ENCODE results near the gene TLE4.

The TLE4 gene

DNA sequence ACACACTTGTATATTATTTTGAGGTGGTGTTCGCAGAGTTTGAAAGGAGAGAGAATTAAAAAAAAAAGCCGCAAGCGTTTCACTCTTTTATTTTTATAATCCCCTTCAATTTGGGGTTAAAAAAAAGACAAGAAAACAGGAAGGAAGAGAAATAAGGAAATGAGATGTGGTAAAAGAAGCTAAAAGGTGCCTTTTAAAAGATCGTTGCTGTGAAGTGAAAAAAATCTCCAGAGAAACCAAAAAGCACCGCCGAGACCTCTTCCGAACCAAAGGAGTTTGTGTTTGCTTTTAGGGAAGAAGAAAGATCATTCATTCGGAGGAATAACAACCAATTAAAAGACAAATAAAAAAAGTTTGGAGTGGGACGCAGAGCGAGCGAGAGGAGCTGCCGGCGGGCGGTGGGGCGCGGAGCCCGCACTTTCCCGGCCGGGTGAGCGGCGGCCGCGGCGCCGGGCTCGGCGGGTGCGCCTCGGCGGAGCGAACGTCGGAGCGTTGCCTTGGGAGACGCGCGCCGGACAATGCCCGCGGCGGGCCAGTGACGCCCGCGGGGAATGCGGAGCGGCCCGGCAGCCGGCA, 355 bp downstream of the TLE4 start:
- no peak for DNase-seq (ENCODE audit: low read depth)
- TF ChIP-seq, protein P1, sequence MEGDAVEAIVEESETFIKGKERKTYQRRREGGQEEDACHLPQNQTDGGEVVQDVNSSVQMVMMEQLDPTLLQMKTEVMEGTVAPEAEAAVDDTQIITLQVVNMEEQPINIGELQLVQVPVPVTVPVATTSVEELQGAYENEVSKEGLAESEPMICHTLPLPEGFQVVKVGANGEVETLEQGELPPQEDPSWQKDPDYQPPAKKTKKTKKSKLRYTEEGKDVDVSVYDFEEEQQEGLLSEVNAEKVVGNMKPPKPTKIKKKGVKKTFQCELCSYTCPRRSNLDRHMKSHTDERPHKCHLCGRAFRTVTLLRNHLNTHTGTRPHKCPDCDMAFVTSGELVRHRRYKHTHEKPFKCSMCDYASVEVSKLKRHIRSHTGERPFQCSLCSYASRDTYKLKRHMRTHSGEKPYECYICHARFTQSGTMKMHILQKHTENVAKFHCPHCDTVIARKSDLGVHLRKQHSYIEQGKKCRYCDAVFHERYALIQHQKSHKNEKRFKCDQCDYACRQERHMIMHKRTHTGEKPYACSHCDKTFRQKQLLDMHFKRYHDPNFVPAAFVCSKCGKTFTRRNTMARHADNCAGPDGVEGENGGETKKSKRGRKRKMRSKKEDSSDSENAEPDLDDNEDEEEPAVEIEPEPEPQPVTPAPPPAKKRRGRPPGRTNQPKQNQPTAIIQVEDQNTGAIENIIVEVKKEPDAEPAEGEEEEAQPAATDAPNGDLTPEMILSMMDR (conservative IDR thresholded peaks at IDR 0.05; ENCODE audit: low read depth, low read length): no peak
- peak overlapping the region; percentile 93 for H3K4me3 ChIP-seq (ENCODE audit: low read length)

DNA sequence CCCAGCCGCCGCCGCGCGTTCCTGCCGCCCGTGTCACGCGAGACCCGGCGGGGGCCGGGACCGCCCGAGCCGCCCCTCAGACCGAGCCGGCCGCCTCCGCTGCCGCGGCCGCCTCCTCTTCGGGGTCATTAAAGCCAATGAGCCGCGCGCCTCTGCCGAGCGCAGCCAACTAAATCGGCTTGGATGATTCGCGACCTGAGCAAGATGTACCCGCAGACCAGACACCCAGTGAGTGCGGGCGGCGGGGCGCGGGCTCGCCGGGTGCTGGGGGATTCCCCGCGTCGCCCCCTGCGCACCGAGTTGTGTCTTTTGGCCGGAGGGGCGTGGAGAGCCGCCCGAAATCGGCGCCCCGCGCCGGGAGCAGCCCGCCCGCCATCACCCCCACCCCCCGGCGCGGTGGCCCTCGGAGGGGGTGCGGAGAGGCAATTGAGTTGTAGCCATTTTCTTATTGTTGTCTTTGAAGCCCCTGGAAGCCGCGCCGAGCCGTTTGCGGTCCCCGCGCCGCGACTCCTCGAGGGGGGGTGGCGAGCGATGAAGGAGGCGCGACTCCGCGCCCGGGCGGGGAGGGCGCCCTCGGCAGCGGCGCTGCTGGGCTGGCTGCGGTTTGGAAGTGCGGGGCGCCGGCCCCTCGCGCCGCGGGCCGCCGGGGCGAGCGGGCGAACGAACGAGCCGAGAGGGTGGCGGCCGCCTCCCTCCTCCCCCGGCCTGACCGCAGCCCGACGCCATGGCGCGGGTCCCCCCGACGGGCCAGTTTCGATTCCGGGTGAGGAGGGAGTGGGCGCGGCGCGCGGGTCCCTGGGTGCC, 1.0 kb downstream of the TLE4 start:
- no peak for DNase-seq (ENCODE audit: low read depth)
- TF ChIP-seq, protein P1 (conservative IDR thresholded peaks at IDR 0.05; ENCODE audit: low read depth, low read length): no peak
- H3K4me3 ChIP-seq (ENCODE audit: low read length): peak overlapping the region; percentile 93

DNA sequence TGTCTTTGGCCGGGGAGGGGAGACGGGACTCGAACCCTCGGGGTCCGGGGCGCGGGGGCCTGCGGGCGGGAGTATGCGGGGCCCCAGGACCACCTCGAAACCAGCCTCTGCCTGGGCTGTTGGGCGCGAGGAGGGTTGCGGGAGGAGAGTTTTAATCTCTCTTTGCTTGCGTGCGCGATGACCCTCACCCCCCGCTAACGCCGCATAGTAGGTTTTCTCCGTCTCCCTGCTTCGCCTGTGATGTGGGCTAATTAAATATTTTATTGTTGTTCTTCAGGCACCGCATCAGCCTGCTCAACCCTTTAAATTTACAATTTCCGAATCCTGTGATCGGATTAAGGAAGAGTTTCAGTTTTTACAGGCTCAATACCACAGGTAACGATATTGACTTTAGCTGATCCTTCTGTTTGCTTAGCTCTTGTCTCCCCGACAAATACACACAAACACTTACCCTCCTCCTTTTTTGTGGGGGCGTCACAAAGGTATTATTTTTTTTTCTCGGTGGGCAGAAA, 1.7 kb downstream of the TLE4 start:
- no peak for DNase-seq (ENCODE audit: low read depth)
- H3K4me3 ChIP-seq (ENCODE audit: low read length): peak overlapping the region; percentile 93
- TF ChIP-seq, protein P1 (conservative IDR thresholded peaks at IDR 0.05; ENCODE audit: low read depth, low read length): no peak

DNA sequence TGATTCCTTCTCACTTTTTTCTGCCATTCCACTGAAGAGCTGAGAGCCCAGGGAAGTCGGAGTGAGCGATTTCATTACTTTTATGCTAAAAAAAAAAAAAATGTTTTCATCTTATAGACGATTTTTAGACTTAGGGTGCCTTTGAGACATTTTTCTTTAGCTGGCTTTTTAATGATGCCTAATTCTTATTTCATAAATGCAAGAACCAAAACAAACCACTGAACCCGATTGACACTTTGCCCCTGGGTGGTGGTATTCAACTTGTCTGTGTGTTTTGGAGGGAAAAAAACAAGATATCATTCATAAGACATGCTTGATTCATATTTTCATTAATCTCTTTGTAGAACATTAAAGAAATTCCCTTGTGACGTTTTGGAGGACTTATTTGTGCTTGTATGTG, 2.4 kb downstream of the TLE4 start:
- H3K4me3 ChIP-seq (ENCODE audit: low read length): peak overlapping the region; percentile 93
- TF ChIP-seq, protein P1 (conservative IDR thresholded peaks at IDR 0.05; ENCODE audit: low read depth, low read length): no peak
- no peak for DNase-seq (ENCODE audit: low read depth)

DNA sequence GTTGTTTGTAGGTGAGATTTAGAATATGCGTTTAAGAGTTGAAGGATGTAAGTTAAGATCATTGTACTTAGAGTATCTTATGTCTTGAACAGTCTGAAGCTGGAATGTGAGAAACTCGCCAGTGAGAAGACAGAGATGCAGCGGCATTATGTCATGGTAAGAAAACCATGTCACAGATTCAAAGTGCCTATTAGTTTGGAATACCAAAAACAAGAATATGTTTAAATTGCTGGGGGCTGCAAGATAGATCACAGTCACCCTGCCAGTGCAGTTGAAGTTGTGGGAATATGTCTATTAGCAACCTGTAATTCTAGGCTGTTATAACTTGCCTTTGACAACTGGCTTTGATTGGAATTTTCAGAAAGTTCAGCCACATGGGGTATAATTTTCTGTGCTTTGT, 3.0 kb downstream of the TLE4 start:
- H3K4me3 ChIP-seq (ENCODE audit: low read length): peak overlapping the region; percentile 93
- TF ChIP-seq, protein P1 (conservative IDR thresholded peaks at IDR 0.05; ENCODE audit: low read depth, low read length): no peak
- no peak for DNase-seq (ENCODE audit: low read depth)

DNA sequence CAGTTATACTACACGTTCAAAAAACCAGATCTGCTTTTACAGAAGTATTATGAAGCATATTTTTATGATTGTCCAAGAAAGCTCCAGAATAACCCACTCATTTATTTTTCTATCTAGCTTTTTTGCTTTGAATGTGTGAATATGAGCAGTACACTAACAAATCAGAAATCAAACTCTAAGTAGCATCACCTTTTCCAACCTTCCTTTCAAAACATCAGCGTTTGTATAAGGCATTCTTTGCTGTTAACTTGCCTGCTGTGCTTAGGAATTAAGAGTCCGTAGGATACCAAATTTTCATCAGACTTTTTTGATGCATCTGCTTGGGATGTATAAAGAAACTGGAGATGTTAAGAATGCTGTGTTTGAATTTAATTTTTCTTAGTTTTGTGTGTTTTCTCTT, 3.8 kb downstream of the TLE4 start:
- H3K4me3 ChIP-seq (ENCODE audit: low read length): peak overlapping the region; percentile 93
- TF ChIP-seq, protein P1 (conservative IDR thresholded peaks at IDR 0.05; ENCODE audit: low read depth, low read length): no peak
- DNase-seq (ENCODE audit: low read depth): no peak

Data from retinal pigment epithelial cell (primary cell).